GM12878 (cell line): ENCODE data around the gene PIGU. TPM values are rescaled to one million over a fixed set of nuclear protein-coding genes. Genes with fewer than 3 reads are reported as not detected.

ENCODE experiments used
- ATAC-seq: fragments of 200-7000 bp; cut with Tn5 transposase; 3 replicates; pipeline ENCODE4 v1.9.1; 2020; ENCODE audit warnings: mild to moderate bottlenecking, moderate library complexity
- BruUV-seq: library from RNA; stranded (reverse); fragments of 400-500 nt; replicated peaks from 2 replicates; lab custom pipeline; 2021; lab: Mats Ljungman, UMichigan
- CTCF ChIA-PET: fragments of 300-600 bp; sonication (Branson Sonifier 250); formaldehyde crosslinking; extraction: SDS; loops from one replicate; lab custom pipeline; 2021; ENCODE audit warnings: inconsistent platforms; lab: Yijun Ruan, JAX
- POLR2A ChIA-PET: fragments of 350-600 bp; formaldehyde crosslinking; extraction: SDS; loops from one replicate; lab custom pipeline; 2021; ENCODE audit warnings: inconsistent platforms; lab: Charles Lee
- RAD21 ChIA-PET: fragments of 300-600 bp; sonication (Branson Sonifier 250); formaldehyde crosslinking; loops from one replicate; lab custom pipeline; 2023; ENCODE audit warnings: antibody characterized with exemption; ENCODE audit not compliant: unreplicated experiment; lab: Charles Lee
- SMC1A ChIA-PET: fragments of 300-600 bp; sonication (Branson Sonifier 250); formaldehyde crosslinking; loops from one replicate; lab custom pipeline; 2023; ENCODE audit not compliant: unreplicated experiment, uncharacterized antibody; lab: Charles Lee
- DNase-seq: peaks from one replicate; pipeline ENCODE4 v3.0.0-alpha.2; 2011; ENCODE audit warnings: low read depth, low spot score
- FAIRE-seq: peaks from 3 replicates; lab custom pipeline; 2011; peaks lifted over from hg19 to GRCh38; lab: Jason Lieb, UNC
- H2AFZ ChIP-seq: 2 replicates; pipeline ENCODE4 v1.6.0; 2011; ENCODE audit warnings: low read depth, low read length, control low read depth; ENCODE audit not compliant: control insufficient read depth
- H3K27ac ChIP-seq: 2 replicates; pipeline ENCODE4 v1.5.1; 2011; ENCODE audit warnings: control low read depth; ENCODE audit not compliant: control insufficient read depth, insufficient read depth
- H3K27me3 ChIP-seq, 2 experiments: replicated peaks in 1 of 2; 2 replicates each; pipeline versions ENCODE4 v1.6.0 to v1.6.1; 2011; ENCODE audit warnings: low read length in 1 of 2; ENCODE audit not compliant: control insufficient read depth in 2 of 2, insufficient read depth in 2 of 2
- H3K36me3 ChIP-seq, 2 experiments: 2 replicates each; pipeline ENCODE4 v1.5.1; 2011; ENCODE audit warnings: low read length in 1 of 2; ENCODE audit not compliant: control insufficient read depth in 2 of 2, insufficient read depth in 2 of 2
- H3K4me1 ChIP-seq: 2 replicates; pipeline ENCODE4 v1.6.1; 2011; ENCODE audit warnings: mild to moderate bottlenecking, low read length, moderate library complexity, mixed read lengths; ENCODE audit not compliant: control insufficient read depth, insufficient read depth
- H3K4me2 ChIP-seq: 2 replicates; pipeline ENCODE4 v1.6.0; 2011; ENCODE audit warnings: control low read depth; ENCODE audit not compliant: control insufficient read depth, insufficient read depth
- H3K4me3 ChIP-seq: fragments of 200-600 bp; sonication (generic); 2 replicates; pipeline ENCODE4 v1.5.1; 2016
- H3K79me2 ChIP-seq: 2 replicates; pipeline ENCODE4 v1.6.0; 2011; ENCODE audit warnings: low read length; ENCODE audit not compliant: control insufficient read depth, insufficient read depth
- H3K9ac ChIP-seq: 2 replicates; pipeline ENCODE4 v1.8.0; 2011; ENCODE audit warnings: low read length, control low read depth, mixed read lengths; ENCODE audit not compliant: control insufficient read depth, insufficient read depth
- H3K9me3 ChIP-seq: replicated peaks from 3 replicates; pipeline ENCODE4 v1.5.1; 2011; ENCODE audit warnings: mild to moderate bottlenecking, low read length; ENCODE audit not compliant: control insufficient read depth, insufficient read depth
- H4K20me1 ChIP-seq: 2 replicates; pipeline ENCODE4 v1.6.0; 2011; ENCODE audit not compliant: control insufficient read depth, insufficient read depth
- BCL11A ChIP-seq: IDR thresholded peaks from 2 replicates; pipeline ENCODE4 v1.6.1; 2011; ENCODE audit warnings: low read depth, low read length
- BCLAF1 ChIP-seq: fragments of 450-650 bp; IDR thresholded peaks from 2 replicates; pipeline ENCODE4 v1.6.1; 2017; ENCODE audit warnings: antibody characterized with exemption, mild to moderate bottlenecking, moderate library complexity
- CEBPB ChIP-seq, 2 experiments: fragments of 150-350 bp in 1 of 2; IDR thresholded peaks; 2 replicates each; pipeline ENCODE4 v1.6.1; 2012 to 2014; ENCODE audit warnings: low read depth in 2 of 2, low read length in 2 of 2, borderline replicate concordance in 1 of 2, inconsistent platforms in 1 of 2
- EGR1 ChIP-seq, 2 experiments: IDR thresholded peaks; 1 replicate in 1 of 2; 2 replicates in 1 of 2; pipeline ENCODE4 v1.6.1; 2011 to 2012; ENCODE audit warnings: low read depth in 2 of 2, low read length in 2 of 2, borderline replicate concordance in 1 of 2, mild to moderate bottlenecking in 1 of 2, moderate library complexity in 1 of 2
- IKZF1 ChIP-seq: fragments of 450-650 bp; conservative IDR thresholded peaks from 2 replicates; pipeline ENCODE4 v1.6.1; 2017; ENCODE audit warnings: antibody characterized with exemption, mild to moderate bottlenecking
- MEF2B ChIP-seq: fragments of 450-650 bp; IDR thresholded peaks from 2 replicates; pipeline ENCODE4 v1.6.1; 2018; ENCODE audit warnings: mild to moderate bottlenecking, moderate library complexity; ENCODE audit not compliant: partially characterized antibody, poor library complexity, severe bottlenecking
- NR2C2 ChIP-seq: IDR thresholded peaks from 2 replicates; pipeline ENCODE4 v1.6.1; 2011; ENCODE audit warnings: borderline replicate concordance, low read depth; ENCODE audit not compliant: control insufficient read depth, insufficient read length
- PKNOX1 ChIP-seq: fragments of 450-650 bp; IDR thresholded peaks from 2 replicates; pipeline ENCODE4 v1.6.1; 2016; ENCODE audit warnings: mild to moderate bottlenecking
- PML ChIP-seq: IDR thresholded peaks from 2 replicates; pipeline ENCODE4 v1.6.1; 2012; ENCODE audit warnings: low read length, inconsistent platforms
- RUNX3 ChIP-seq: IDR thresholded peaks from 2 replicates; pipeline ENCODE4 v1.6.1; 2012; ENCODE audit warnings: low read length, inconsistent platforms
- SMC3 ChIP-seq: IDR thresholded peaks from 2 replicates; pipeline ENCODE4 v1.6.1; 2011; ENCODE audit warnings: low read length, improper control_type of control experiment, borderline replicate concordance
- TAF1 ChIP-seq: IDR thresholded peaks from 2 replicates; pipeline ENCODE4 v1.6.1; 2011; ENCODE audit warnings: mild to moderate bottlenecking, low read depth, low read length, borderline replicate concordance
- TCF12 ChIP-seq: IDR thresholded peaks from 2 replicates; pipeline ENCODE4 v1.6.1; 2011; ENCODE audit warnings: low read depth, mild to moderate bottlenecking, low read length
- YBX1 ChIP-seq: fragments of 450-650 bp; IDR thresholded peaks from 2 replicates; pipeline ENCODE4 v1.6.1; 2016; ENCODE audit warnings: antibody characterized with exemption
- ZZZ3 ChIP-seq: IDR thresholded peaks from 2 replicates; pipeline ENCODE4 v1.6.1; 2011; ENCODE audit warnings: low read depth; ENCODE audit not compliant: control insufficient read depth, insufficient read length
- WGBS: methylation state at CpG from one replicate; pipeline ENCODE4 v1.1.6; 2016; ENCODE audit warnings: low lambda C conversion rate; ENCODE audit not compliant: insufficient replicate concordance, insufficient coverage; ENCODE audit errors: missing lambda C conversion rate; 5-methylcytosine and 5-hydroxymethylcytosine counted together
- in situ Hi-C: fragments of 300-500 bp; cut with MboI; formaldehyde crosslinking; loops from 9 replicates; pipeline ENCODE4 v1.14.3; 2018; ENCODE audit warnings: mixed read lengths
- intact Hi-C: fragments of 100-400 bp; cut with micrococcal nuclease; formaldehyde crosslinking; loops from one replicate; pipeline ENCODE4 v1.14.2; 2022; ENCODE audit not compliant: unreplicated experiment
- polyA plus RNA-seq, 11 experiments: library from polyadenylated mRNA; depleted of rRNA in 4 of 11; unstranded in 6 of 11; stranded (reverse) in 5 of 11; fragments of >200 nt; fragmentation: Nextera tagmentation in 4 of 11; fragmentation: Illumina TruSeq in 1 of 11; extraction: Ambion mirVana in 4 of 11; extraction: Trizol in 1 of 11; gene quantifications; 1 replicate in 1 of 11; 2 replicates in 10 of 11; pipeline versions ENCODE4 v1.2.1 to v1.2.3, GENCODE V29; 2011 to 2016; ENCODE audit warnings: inconsistent platforms in 2 of 11, missing spikeins in 2 of 11, low read depth in 1 of 11
- total RNA-seq, 4 experiments: library from RNA; depleted of rRNA in 3 of 4; stranded (reverse); fragments of >200 nt in 3 of 4; fragmentation: Illumina TruSeq in 1 of 4; extraction: Trizol in 1 of 4; gene quantifications; 2 replicates each; pipeline versions ENCODE4 v1.2.1 to v1.2.3, GENCODE V29; 2013 to 2021

PIGU gene
- total and polyA plus RNA-seq, 10 of the 15 experiments (the other 5 are each of a cell fraction or from before 2014, with no cell fraction given), result 4.1 to 88.2 (median 25.0) TPM

GRCh38 chr20:34604980-34605788, 71.7 kb downstream of the PIGU start:
- Histone ChIP-seq H3K27ac (no peak overlapping the region), H3K4me1 (no peaks in the 10 kb centered on the region; the same call in 1 of the 2 replicates), H3K36me3 (no peaks in the 10 kb centered on the region), H3K4me3 (no peak overlapping the region), H3K79me2 (no peaks in the 10 kb centered on the region), H3K9me3 (no peaks in the 10 kb centered on the region), H3K9ac (no peak overlapping the region), H3K27me3 (no peaks in the 10 kb centered on the region), H3K4me2 (no peak overlapping the region), H4K20me1 (no peaks in the 10 kb centered on the region), H2AFZ (no peak overlapping the region)
- intact Hi-C loops (no loop called here), in situ Hi-C loops (no loop called here)
- ChIA-PET SMC1A (interaction anchor here (1.2 to 1.4 kb wide), 2 partner anchors 22 to 292 kb away, joined by 3 to 4 read pairs; no protein-coding TSS in a partner anchor), CTCF (no interaction called here), POLR2A (interaction anchor here (0.7 kb wide), 1 partner anchor 266 kb away, joined by 5 read pairs; no protein-coding TSS in a partner anchor), RAD21 (interaction anchor here (1.0 kb wide), 1 partner anchor 165 kb away, joined by 5 read pairs; no protein-coding TSS in a partner anchor)
- ATAC-seq (no peak), FAIRE-seq (no peak), DNase-seq (no peak)
- BruUV-seq, result no TSS peak
- 98% methylated on average over 8 of the region's 8 CpGs for whole genome bisulfite sequencing
- TF ChIP-seq TAF1, result no peak
- TF ChIP-seq MEF2B, result no peak
- no peak for TF ChIP-seq YBX1
- TF ChIP-seq BCL11A, result no peak
- no peak for TF ChIP-seq RUNX3
- TF ChIP-seq SMC3, result no peak
- no peak for TF ChIP-seq NR2C2
- TF ChIP-seq PKNOX1, result no peak
- TF ChIP-seq EGR1 (IDR thresholded peaks at IDR 0.05; ENCODE audit: borderline replicate concordance in 1 of 2, low read depth in 2 of 2, low read length in 2 of 2), result no peak
- TF ChIP-seq IKZF1, result no peak
- TF ChIP-seq TCF12, result no peak
- no peak for TF ChIP-seq CEBPB (IDR thresholded peaks at IDR 0.05; ENCODE audit: borderline replicate concordance in 1 of 2, low read depth in 2 of 2, low read length in 2 of 2)
- TF ChIP-seq PML, result no peak
- TF ChIP-seq BCLAF1, result no peak
- no peak for TF ChIP-seq ZZZ3
